Endothelial cell of umbilical vein (primary cell): ENCODE measurements around the gene ZDBF2. TPM values are rescaled to one million over a fixed set of nuclear protein-coding genes. Genes with fewer than 3 reads are reported as not detected.

Experiments used
- BruUV-seq: library from RNA; stranded (reverse); fragments of 400-500 nt; replicated peaks from 2 replicates; lab custom pipeline; 2021; lab: Mats Ljungman, UMichigan
- CTCF ChIA-PET: fragments of 300-600, 350-600 bp; sonication (Branson Sonifier 250); formaldehyde crosslinking; loops from one replicate; lab custom pipeline; 2021; ENCODE audit warnings: antibody characterized with exemption, inconsistent platforms; lab: Charles Lee
- POLR2A ChIA-PET: fragments of 300-600, 350-600 bp; sonication (Branson Sonifier 250); formaldehyde crosslinking; loops from one replicate; lab custom pipeline; 2021; ENCODE audit warnings: antibody characterized with exemption, inconsistent platforms; lab: Charles Lee
- DNase-seq: peaks from one replicate; pipeline ENCODE4 v3.0.0-alpha.2; 2011; ENCODE audit warnings: low read depth, low spot score
- FAIRE-seq: peaks from 2 replicates; lab custom pipeline; 2011; peaks lifted over from hg19 to GRCh38; lab: Jason Lieb, UNC
- H2AFZ ChIP-seq: 2 replicates; pipeline ENCODE4 v1.6.0; 2012; ENCODE audit warnings: low read depth, low read length, control low read depth, inconsistent platforms
- H3K27ac ChIP-seq: 2 replicates; pipeline ENCODE4 v1.5.1; 2011; ENCODE audit warnings: low read depth, mild to moderate bottlenecking, control low read depth, low read length, moderate library complexity; ENCODE audit not compliant: insufficient read depth
- H3K27me3 ChIP-seq, 2 experiments: 2 replicates each; pipeline versions ENCODE4 v1.6.0 to v1.6.1; 2011; ENCODE audit warnings: low read length in 2 of 2, mixed read lengths in 1 of 2; ENCODE audit not compliant: control insufficient read depth in 2 of 2, insufficient read depth in 2 of 2
- H3K36me3 ChIP-seq, 2 experiments: 2 replicates in 1 of 2; 3 replicates in 1 of 2; pipeline ENCODE4 v1.5.1; 2011; ENCODE audit warnings: low read length in 2 of 2, mild to moderate bottlenecking in 1 of 2, moderate library complexity in 1 of 2; ENCODE audit not compliant: control insufficient read depth in 2 of 2, insufficient read depth in 2 of 2; ENCODE audit errors: extremely low read depth in 1 of 2
- H3K4me1 ChIP-seq: 3 replicates; pipeline ENCODE4 v1.5.1; 2011; ENCODE audit warnings: mild to moderate bottlenecking, low read length; ENCODE audit not compliant: control insufficient read depth, insufficient read depth; ENCODE audit errors: extremely low read depth
- H3K4me2 ChIP-seq: 2 replicates; pipeline ENCODE4 v1.6.1; 2011; ENCODE audit warnings: low read length, control low read depth, mixed read lengths; ENCODE audit not compliant: insufficient read depth
- H3K4me3 ChIP-seq, 3 experiments: fragments of 200-600 bp in 1 of 3; sonication (generic), shearing (Covaris generic) in 1 of 3; replicated peaks in 1 of 3; 2 replicates each; pipeline ENCODE4 v1.5.1; 2011 to 2016; ENCODE audit warnings: control low read depth in 3 of 3, low read length in 3 of 3, mild to moderate bottlenecking in 2 of 3, inconsistent platforms in 1 of 3, low read depth in 1 of 3, moderate library complexity in 1 of 3; ENCODE audit not compliant: insufficient read depth in 1 of 3
- H3K79me2 ChIP-seq: 2 replicates; pipeline ENCODE4 v1.6.0; 2012; ENCODE audit warnings: low read length, inconsistent platforms; ENCODE audit not compliant: control insufficient read depth, insufficient read depth
- H3K9ac ChIP-seq: replicated peaks from 2 replicates; pipeline ENCODE3; 2011; ENCODE audit warnings: low read length, control low read depth; ENCODE audit not compliant: insufficient read depth; ENCODE audit errors: extremely low read depth
- H3K9me1 ChIP-seq: replicated peaks from 3 replicates; pipeline ENCODE4 v1.6.0; 2011; ENCODE audit warnings: mild to moderate bottlenecking, low read length; ENCODE audit not compliant: control insufficient read depth, insufficient read depth; ENCODE audit errors: extremely low read depth
- H3K9me3 ChIP-seq: replicated peaks from 2 replicates; pipeline ENCODE4 v1.5.1; 2012; ENCODE audit warnings: low read length, inconsistent platforms; ENCODE audit not compliant: control insufficient read depth, insufficient read depth
- H4K20me1 ChIP-seq: replicated peaks from 2 replicates; pipeline ENCODE3; 2011; ENCODE audit warnings: mild to moderate bottlenecking, low read length; ENCODE audit not compliant: control insufficient read depth, insufficient read depth; ENCODE audit errors: extremely low read depth
- EZH2 ChIP-seq: IDR thresholded peaks from 2 replicates; pipeline ENCODE4 v1.6.1; 2012; ENCODE audit warnings: borderline replicate concordance, low read depth, mild to moderate bottlenecking, moderate library complexity, low read length, inconsistent platforms; ENCODE audit not compliant: severe bottlenecking
- GATA2 ChIP-seq: IDR thresholded peaks from 2 replicates; pipeline ENCODE4 v1.7.0; 2011; ENCODE audit warnings: low read depth, mild to moderate bottlenecking, moderate library complexity, mixed read lengths, low read length; ENCODE audit not compliant: insufficient read length, insufficient read depth
- POLR2A ChIP-seq: IDR thresholded peaks from 2 replicates; pipeline ENCODE4 v1.6.1; 2012; ENCODE audit warnings: low read depth, mild to moderate bottlenecking, control low read depth, low read length
- dilution Hi-C: fragments of 300-500 bp; cut with MboI; formaldehyde crosslinking; loops from one replicate; pipeline ENCODE4 v1.15.0; 2019; ENCODE audit warnings: low sequenced_read_pairs; ENCODE audit not compliant: extremely low pct_ligation_motif_present
- intact Hi-C: fragments of 100-400 bp; cut with micrococcal nuclease; formaldehyde crosslinking; loops from one replicate; pipeline ENCODE4 v1.10.0; 2022
- polyA plus RNA-seq, 4 experiments: library from polyadenylated mRNA; depleted of rRNA in 3 of 4; stranded (reverse) in 3 of 4; unstranded in 1 of 4; fragments of >200 nt; gene quantifications; 2 replicates each; pipeline versions ENCODE4 v1.2.1 to v1.2.3, GENCODE V29; 2011 to 2012; ENCODE audit warnings: missing spikeins in 1 of 4
- total RNA-seq: library from RNA; stranded (reverse); gene quantifications from 2 replicates; pipeline ENCODE4 v1.2.3, GENCODE V29; 2021
- TF ChIP-seq, protein P1 (sequence below), 2 donors: IDR thresholded peaks; 1 replicate in 1 of 2; 2 replicates in 1 of 2; pipeline ENCODE4 v1.5.1; 2011; ENCODE audit warnings: low read length in 2 of 2, mild to moderate bottlenecking in 2 of 2, moderate library complexity in 2 of 2, control low read depth in 1 of 2, inconsistent platforms in 1 of 2, low read depth in 1 of 2; ENCODE audit not compliant: insufficient read depth in 1 of 2; ENCODE audit errors: extremely low read depth in 1 of 2
- TF ChIP-seq, protein P2 (sequence below): IDR thresholded peaks from 2 replicates; pipeline ENCODE4 v1.6.1; 2011; ENCODE audit not compliant: insufficient read depth, insufficient read length

ZDBF2 gene
- total and polyA plus RNA-seq, 2 donors (not counting 3 experiments of a cell fraction or from before 2014, with no cell fraction given): 1.3 to 9.6 TPM

DNA sequence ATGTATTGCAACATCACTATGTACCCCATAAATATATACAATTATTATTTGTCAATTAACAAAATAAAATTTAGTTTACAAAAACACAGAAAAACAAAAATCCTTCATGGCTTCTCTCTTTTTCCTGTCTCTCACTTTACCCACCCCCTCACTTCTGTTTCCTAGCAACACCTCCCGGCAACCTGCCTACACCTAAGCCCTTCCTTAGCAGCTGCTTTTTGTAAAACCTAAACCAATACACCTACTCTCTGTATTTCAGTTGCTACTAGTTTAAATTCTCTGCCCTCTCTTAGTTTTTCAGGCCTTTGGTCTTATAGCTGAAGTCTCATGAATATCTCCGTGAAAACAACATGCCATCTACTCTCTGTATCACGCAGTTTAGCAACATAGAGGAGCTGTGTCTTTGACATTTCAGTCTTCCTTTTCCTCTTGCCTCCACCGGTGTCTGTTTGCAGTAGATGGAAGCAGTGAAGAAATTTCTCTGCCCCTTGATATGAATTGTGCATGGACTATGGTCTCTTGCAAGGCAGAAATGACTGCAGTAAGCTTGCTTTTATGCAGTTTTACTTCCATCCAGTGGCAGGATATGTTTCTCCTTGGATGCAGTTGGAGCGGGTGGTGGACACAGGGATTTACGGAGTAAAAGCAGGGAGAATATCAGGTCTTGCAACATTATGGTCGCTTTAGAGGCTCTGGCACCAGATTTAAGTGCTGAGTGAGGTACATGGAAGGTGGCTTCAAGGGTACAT, 42.0 kb upstream of the ZDBF2 start:
- TF ChIP-seq, protein P1, sequence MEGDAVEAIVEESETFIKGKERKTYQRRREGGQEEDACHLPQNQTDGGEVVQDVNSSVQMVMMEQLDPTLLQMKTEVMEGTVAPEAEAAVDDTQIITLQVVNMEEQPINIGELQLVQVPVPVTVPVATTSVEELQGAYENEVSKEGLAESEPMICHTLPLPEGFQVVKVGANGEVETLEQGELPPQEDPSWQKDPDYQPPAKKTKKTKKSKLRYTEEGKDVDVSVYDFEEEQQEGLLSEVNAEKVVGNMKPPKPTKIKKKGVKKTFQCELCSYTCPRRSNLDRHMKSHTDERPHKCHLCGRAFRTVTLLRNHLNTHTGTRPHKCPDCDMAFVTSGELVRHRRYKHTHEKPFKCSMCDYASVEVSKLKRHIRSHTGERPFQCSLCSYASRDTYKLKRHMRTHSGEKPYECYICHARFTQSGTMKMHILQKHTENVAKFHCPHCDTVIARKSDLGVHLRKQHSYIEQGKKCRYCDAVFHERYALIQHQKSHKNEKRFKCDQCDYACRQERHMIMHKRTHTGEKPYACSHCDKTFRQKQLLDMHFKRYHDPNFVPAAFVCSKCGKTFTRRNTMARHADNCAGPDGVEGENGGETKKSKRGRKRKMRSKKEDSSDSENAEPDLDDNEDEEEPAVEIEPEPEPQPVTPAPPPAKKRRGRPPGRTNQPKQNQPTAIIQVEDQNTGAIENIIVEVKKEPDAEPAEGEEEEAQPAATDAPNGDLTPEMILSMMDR (IDR thresholded peaks at IDR 0.05; ENCODE audit: extremely low read depth in 1 of 2, insufficient read depth in 1 of 2, low read depth in 1 of 2, low read length in 2 of 2): no peak
- TF ChIP-seq, protein P2, sequence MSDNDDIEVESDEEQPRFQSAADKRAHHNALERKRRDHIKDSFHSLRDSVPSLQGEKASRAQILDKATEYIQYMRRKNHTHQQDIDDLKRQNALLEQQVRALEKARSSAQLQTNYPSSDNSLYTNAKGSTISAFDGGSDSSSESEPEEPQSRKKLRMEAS: no peak
- TF ChIP-seq POLR2A (no peak), GATA2 (no peak), EZH2 (no peak)
- Histone ChIP-seq H4K20me1 (no peaks in the 10 kb centered on the region), H3K4me3 (no peak overlapping the region), H3K9ac (no peak overlapping the region), H3K79me2 (no peaks in the 10 kb centered on the region), H3K9me1 (no peaks in the 10 kb centered on the region), H2AFZ (no peak overlapping the region), H3K27ac (no peak overlapping the region), H3K27me3 (peaks cover 0 to 2% of the 10 kb centered on the region in 2 experiments), H3K9me3 (no peaks in the 10 kb centered on the region), H3K4me2 (no peak overlapping the region), H3K4me1 (no peaks in the 10 kb centered on the region), H3K36me3 (no peaks in the 10 kb centered on the region)
- no TSS peak for BruUV-seq
- FAIRE-seq (no peak), DNase-seq (no peak)
- CTCF ChIA-PET: interaction anchor here (1.0 to 1.2 kb wide), 2 partner anchors 23 to 38 kb away, joined by 3 read pairs; no protein-coding TSS in a partner anchor
- dilution Hi-C loops: no loop called here
- POLR2A ChIA-PET: interaction anchor here (0.8 kb wide), 1 partner anchor 11 kb away, joined by 3 read pairs; no protein-coding TSS in a partner anchor
- intact Hi-C loops: no loop called here
